Measurements from ENCODE around the gene PTPN13.

Gene PTPN13

DNA sequence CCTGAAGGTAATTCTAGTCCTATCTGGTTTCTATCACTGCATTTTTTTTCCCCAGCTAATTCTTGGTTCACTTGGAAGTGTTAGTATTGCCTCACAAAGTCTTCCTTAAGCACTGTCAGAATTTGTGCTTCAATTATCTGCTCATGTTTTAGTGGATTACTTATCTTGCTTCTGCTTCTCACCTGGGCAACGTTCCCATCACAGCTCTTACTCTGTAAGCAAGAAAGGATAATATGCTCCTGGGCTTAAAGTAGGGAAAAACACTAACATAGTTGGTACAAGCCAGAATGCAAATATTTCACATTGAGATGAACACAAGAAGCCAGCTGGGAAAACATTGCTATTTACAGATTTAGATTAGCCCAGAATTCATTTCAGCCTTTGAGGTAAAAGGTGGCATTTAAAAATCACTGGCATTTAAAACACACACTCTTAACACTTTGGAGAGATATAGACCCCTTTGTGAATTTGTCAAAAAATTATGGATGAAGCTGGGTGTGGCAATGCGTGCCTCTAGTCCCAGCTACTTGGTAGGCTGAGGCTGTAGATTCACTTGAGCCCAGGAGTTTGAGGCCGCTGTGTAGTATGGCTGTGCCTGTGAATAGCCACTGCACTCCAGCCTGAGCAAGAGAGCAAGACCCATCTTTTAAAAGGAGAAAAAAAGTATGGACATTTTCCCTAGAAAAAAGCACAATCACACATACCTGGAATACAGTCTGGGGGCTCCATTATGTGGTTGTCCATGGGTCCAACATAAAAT, 6.6 kb upstream of the PTPN13 start:
- DNase-seq, result no peak

- no peak for DNase-seq
Measured at GRCh38 chr4:86592553-86593249, 1.4 kb upstream of the PTPN13 start.

- peak; percentile 8 for DNase-seq
Measured at GRCh38 chr4:86594559-86595425, 677 bp downstream of the PTPN13 start.

GRCh38 chr4:86595426-86595805, 1.3 kb downstream of the PTPN13 start:
- no peak for DNase-seq

DNA sequence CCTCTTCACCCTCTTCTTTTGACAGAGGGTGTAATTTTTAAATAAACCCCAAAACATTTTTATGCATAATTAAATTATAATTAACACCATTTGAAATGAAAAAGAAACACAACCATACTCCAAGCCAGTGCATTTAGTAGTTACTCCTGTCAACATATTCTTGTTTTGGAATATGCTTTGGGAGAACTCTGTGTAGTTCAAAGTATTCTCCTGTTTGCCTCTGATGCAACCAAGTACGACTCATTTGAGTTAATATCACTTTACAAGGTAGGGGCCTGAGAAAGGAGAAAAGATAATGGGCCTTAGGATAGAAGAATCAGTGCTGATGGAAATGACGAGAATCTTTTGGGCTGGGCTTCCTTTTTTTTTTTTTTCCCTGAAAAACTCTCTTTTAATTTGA, 2.7 kb downstream of the PTPN13 start:
- no peak for DNase-seq

- DNase-seq, result no peak
Measured at GRCh38 chr4:86600007-86600653, 6.0 kb downstream of the PTPN13 start.

DNA sequence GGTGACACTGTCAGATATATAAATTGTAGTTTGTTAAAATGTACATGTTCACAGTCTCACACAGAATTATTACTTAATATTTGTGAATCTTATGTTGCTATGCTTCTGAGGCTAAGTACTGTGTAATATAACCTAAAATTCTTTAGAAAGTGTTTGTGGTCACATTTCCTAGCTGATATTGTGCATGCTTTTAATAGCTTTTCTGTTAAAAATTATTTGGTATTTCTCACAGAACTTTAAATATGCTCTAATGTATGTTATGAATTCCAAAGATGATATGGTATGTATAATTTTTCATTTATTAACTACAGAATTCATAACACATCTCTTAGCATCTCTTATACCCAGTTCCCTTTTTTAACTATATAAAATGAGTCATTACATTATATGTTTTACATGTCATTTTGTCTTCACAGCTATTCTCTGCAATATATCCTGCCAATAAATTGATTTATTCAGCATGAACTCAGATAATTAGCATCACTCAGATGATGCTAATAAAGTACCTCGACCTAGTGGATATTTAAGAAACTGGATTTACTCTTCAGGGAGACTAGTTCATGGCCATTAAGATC, 9.3 kb downstream of the PTPN13 start:
- DNase-seq, result no peak

DNA sequence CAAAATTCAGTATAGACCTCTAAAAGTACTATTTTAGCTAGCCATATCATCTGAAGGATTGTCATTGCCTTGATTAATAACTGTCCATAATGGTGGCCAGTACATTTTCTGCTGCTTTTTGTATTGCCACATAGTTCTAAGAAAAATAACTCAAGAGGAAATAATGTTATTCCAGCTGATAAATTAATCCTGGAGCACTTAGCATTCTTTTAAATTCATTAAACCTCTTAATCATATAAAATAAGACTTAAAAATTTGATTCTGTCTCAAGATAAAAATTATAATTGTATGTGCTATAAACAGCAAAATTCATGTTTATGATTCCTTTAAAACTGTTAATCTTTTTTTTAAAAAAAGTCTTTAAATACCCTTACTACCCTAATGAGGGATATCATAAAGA, 12.7 kb downstream of the PTPN13 start:
- DNase-seq, result no peak

DNA sequence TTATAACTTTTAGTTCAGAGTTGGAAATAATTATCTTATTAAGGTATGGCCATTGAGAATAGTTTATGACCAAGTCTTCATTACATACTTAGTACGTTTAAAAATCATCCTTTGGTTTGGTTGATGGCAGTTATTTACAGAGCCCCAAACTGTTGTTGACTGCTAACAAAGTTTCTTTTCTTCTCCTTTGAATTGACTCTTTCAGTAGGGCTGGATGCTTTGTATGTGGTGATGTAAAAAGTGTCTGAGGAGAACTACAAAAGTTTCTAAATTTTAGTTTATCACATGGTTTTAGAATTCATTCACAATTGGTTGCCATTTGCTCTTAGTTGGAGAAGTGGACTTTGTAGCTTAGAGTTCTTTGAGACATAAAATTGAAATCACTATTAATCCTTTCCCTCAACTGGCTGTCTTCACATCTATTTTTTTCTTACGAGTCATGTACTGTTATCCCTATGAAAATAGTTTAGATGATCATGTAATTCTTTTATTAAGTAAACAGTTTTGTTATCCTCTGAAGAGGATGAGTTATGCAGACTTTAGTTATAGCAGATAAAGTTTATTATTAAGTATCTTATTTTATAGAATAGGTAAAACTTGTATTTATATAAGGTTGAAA, 14.8 kb downstream of the PTPN13 start:
- no peak for DNase-seq

DNA sequence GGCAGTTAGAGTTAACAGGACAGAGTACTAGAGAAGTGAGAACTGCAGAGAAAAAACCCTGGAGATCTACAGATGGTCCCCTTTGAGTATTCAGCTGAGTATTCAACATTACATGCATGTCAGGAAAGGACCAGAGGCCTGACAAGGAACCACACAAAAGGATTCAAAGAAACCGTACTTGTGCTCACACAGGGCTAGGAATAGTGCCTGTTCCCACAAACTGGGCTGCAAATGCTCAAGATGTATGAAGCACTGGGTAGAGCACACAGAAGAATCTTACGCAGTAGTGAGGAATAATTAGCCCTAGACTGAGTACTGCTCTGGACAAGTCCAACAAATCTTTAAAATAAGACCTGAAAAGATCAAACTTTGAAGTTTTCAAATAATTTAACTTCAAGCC, 17.6 kb downstream of the PTPN13 start:
- no peak for DNase-seq

GRCh38 chr4:86613734-86614133, 19.6 kb downstream of the PTPN13 start:
- no peak for DNase-seq

- DNase-seq, result no peak
Measured at GRCh38 chr4:86614865-86615264, 20.8 kb downstream of the PTPN13 start.

- DNase-seq, result no peak
Measured at GRCh38 chr4:86615501-86615900, 21.4 kb downstream of the PTPN13 start.

- no peak for DNase-seq
Measured at GRCh38 chr4:86619656-86620055, 25.5 kb downstream of the PTPN13 start.

- no peak for DNase-seq
Measured at GRCh38 chr4:86621435-86621834, 27.3 kb downstream of the PTPN13 start.

DNA sequence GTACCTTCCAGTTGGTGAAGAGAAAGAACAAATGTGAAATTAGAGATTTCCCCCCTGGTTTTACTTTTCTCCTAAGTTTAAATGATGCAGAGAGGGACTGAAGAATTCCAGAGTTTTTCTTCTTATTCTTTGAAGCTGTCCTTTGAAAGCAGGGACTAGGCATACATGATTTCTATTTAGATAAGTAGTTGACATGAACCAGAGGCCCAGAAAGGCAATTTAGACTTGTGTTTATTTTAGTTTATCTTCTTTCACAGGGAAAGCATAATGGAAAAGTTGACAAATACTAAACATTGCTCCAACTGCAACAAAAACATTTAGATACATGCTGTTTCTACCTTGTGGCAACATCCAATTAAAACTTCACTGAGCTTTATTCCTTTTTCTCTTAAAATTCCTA, 32.0 kb downstream of the PTPN13 start:
- DNase-seq, result no peak

DNA sequence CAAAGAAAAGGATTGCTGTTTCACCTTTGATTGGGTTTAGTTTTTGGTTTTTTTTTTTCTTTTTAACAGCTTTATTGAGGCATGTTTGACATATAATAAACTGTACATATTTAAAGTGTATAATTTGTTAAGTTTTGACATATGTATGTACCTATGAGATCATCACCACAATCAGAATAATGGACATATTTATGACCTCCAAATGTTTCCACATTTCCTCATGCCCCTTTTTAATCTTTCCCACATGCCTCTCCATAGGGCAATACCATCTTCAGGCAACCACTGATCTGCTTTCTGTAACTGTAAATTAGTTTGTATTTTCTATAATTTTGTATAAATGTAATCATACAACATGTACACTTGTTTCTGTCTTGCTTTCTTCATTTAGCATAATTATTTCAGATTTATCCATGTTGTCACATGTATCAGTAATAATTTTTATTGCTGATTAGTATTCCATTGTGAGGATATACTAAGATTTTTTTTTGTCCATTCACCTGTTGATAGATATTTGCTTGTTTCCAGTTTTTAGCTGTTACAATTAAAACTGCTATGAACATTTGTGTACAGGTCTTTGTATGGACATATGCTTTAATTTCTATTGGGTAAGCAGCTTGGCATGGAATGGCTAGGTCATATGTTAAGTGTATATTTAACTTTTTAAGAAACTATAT, 33.5 kb downstream of the PTPN13 start:
- DNase-seq, result no peak

DNA sequence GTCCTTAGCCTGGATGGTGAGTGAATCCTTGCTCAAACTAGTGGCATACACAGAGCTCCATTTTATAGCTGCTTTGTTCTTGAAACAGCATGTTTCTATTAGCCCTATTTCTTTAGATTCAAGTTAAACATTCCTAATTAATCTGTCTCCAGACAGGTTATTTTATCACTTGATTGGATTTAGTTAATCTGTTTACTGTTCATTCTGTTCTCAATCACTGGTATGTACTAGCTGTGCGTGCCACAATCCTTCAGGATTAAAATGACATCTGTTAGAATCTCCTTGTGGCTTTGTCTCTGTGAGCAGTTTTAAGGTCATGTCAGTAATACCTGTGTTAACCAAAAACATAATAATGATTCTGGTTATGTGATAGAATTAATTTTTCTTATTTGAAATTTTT, 36.5 kb downstream of the PTPN13 start:
- no peak for DNase-seq

- DNase-seq, result no peak
Measured at GRCh38 chr4:86631166-86631565, 37.1 kb downstream of the PTPN13 start.

- no peak for DNase-seq
Measured at GRCh38 chr4:86633854-86634253, 39.7 kb downstream of the PTPN13 start.

- no peak for DNase-seq
Measured at GRCh38 chr4:86640469-86640868, 46.4 kb downstream of the PTPN13 start.
